ENCODE measurements around the gene NUMBL. TPM values are rescaled to one million over a fixed set of nuclear protein-coding genes. Genes with fewer than 3 reads are reported as not detected.

The NUMBL gene
- total and polyA plus RNA-seq, 2 of the 4 experiments (the other 2 are of a cell fraction): 6.3 to 29.0 TPM

DNA sequence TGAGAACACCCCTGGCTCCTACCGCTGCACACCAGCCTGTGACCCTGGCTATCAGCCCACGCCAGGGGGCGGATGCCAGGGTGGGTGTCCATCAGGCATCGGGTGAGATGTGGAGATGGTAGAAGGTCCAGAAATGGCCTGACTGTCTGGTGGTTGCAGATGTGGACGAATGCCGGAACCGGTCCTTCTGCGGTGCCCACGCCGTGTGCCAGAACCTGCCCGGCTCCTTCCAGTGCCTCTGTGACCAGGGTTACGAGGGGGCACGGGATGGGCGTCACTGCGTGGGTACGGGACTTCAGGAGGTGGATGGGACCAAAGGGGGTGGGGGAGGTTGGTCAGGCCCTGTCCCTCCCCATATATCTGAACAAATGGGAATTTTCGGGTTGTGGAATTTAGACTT, 73.5 kb downstream of the NUMBL start:
- Histone ChIP-seq H3K4ac (ENCODE audit: low read depth, low read length) (peak overlapping the region; percentile 9; the same call in 1 of the 2 replicates), H2BK20ac (ENCODE audit: low read depth, low read length) (peak overlapping the region; percentile 62; the same call in 1 of the 2 replicates), H3K9ac (ENCODE audit: low read depth, low read length) (no peak overlapping the region), H3K56ac (ENCODE audit: extremely low read depth, insufficient read depth, low read length) (no peak overlapping the region), H2AFZ (replicated peaks; ENCODE audit: low read length, poor library complexity) (no peak overlapping the region), H3K4me3 (ENCODE audit: insufficient read depth, low read depth, low read length) (no peak overlapping the region), H4K91ac (ENCODE audit: insufficient read depth, low read depth, low read length) (peak overlapping the region; percentile 11; the same call in 1 of the 2 replicates), H3K4me2 (ENCODE audit: low read depth, low read length) (no peak overlapping the region), H4K8ac (ENCODE audit: low read depth in 2 of 2, low read length in 2 of 2) (no peak overlapping the region; a peak in 1 of 4 replicates), H2BK5ac (ENCODE audit: low read depth, low read length, poor library complexity, severe bottlenecking) (no peak overlapping the region), H3K23ac (ENCODE audit: low read depth, low read length) (no peak overlapping the region), H4K20me1 (ENCODE audit: insufficient read depth, low read length) (peaks cover 3% of the 10 kb centered on the region; the same call in 1 of the 2 replicates), H3K27ac (ENCODE audit: insufficient read depth, low read length) (0 out of 2 replicates have a peak overlapping the region, but pooled peaks have one; percentile 0), H2BK15ac (ENCODE audit: low read depth, low read length) (peak overlapping the region; percentile 86; the same call in 1 of the 3 replicates), H2AK9ac (replicated peaks; ENCODE audit: low read depth, low read length, poor library complexity) (no peak overlapping the region), H3K36me3 (ENCODE audit: control insufficient read depth, insufficient read depth, low read length) (peaks cover 52% of the 10 kb centered on the region), H2BK120ac (ENCODE audit: low read depth, low read length) (no peak overlapping the region), H3K4me1 (ENCODE audit: control insufficient read depth, insufficient read depth, low read length) (peaks cover 12% of the 10 kb centered on the region; the same call in 1 of the 2 replicates), H3K18ac (ENCODE audit: low read depth, low read length) (peak overlapping the region; percentile 16; the same call in 1 of the 2 replicates), H3K9me3 (ENCODE audit: control insufficient read depth, insufficient read depth, low read length) (no peaks in the 10 kb centered on the region), H3K27me3 (ENCODE audit: control insufficient read depth, insufficient read depth, low read length) (no peaks in the 10 kb centered on the region), H3K9me1 (ENCODE audit: insufficient read depth, low read length) (peaks cover 12% of the 10 kb centered on the region), H3K14ac (replicated peaks; ENCODE audit: low read depth, low read length) (no peak overlapping the region; the same call in 1 of the 2 replicates), H3K79me1 (ENCODE audit: low read depth in 1 of 2, low read length in 2 of 2) (peaks cover 4 to 28% of the 10 kb centered on the region in 2 experiments), H2AK5ac (ENCODE audit: low read depth, low read length) (peak overlapping the region; percentile 3; the same call in 1 of the 2 replicates), H4K5ac (ENCODE audit: low read depth, low read length) (peak overlapping the region; percentile 13; the same call in 1 of the 2 replicates)
- dilution Hi-C loops (cut with HindIII; ENCODE audit: low sequenced_read_pairs, unreplicated experiment) (no loop called here), intact Hi-C loops (cut with micrococcal nuclease) (no loop called here), in situ Hi-C loops (cut with MboI; ENCODE audit: low sequenced_read_pairs) (no loop called here)
- DNase-seq (no peak), ATAC-seq (ENCODE audit: low read depth) (no peak)
- no TSS peak for BruUV-seq (replicated peaks)
- ChIA-PET CTCF (interaction anchor here (1.3 to 1.6 kb wide), 2 partner anchors 14 to 18 kb away, joined by 3 to 4 read pairs; no protein-coding TSS in a partner anchor), POLR2A (ENCODE audit: unreplicated experiment) (interaction anchor here (0.6 kb wide), 1 partner anchor 331 kb away, joined by 3 read pairs; no protein-coding TSS in a partner anchor)
- TF ChIP-seq, protein P1, sequence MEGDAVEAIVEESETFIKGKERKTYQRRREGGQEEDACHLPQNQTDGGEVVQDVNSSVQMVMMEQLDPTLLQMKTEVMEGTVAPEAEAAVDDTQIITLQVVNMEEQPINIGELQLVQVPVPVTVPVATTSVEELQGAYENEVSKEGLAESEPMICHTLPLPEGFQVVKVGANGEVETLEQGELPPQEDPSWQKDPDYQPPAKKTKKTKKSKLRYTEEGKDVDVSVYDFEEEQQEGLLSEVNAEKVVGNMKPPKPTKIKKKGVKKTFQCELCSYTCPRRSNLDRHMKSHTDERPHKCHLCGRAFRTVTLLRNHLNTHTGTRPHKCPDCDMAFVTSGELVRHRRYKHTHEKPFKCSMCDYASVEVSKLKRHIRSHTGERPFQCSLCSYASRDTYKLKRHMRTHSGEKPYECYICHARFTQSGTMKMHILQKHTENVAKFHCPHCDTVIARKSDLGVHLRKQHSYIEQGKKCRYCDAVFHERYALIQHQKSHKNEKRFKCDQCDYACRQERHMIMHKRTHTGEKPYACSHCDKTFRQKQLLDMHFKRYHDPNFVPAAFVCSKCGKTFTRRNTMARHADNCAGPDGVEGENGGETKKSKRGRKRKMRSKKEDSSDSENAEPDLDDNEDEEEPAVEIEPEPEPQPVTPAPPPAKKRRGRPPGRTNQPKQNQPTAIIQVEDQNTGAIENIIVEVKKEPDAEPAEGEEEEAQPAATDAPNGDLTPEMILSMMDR (conservative IDR thresholded peaks at IDR 0.05; ENCODE audit: low read depth, low read length): no peak
- TF ChIP-seq CEBPB (IDR thresholded peaks at IDR 0.05; ENCODE audit: low read depth, low read length) (no peak), MXI1 (IDR thresholded peaks at IDR 0.05; ENCODE audit: borderline replicate concordance, low read depth, low read length) (no peak), CHD1 (IDR thresholded peaks at IDR 0.05; ENCODE audit: low read depth, low read length) (no peak), POLR2A (IDR thresholded peaks at IDR 0.05; ENCODE audit: low read depth, low read length) (no peak), FOS (IDR thresholded peaks at IDR 0.05; ENCODE audit: low read depth, low read length) (no peak), MAFK (IDR thresholded peaks at IDR 0.05; ENCODE audit: low read depth, low read length) (no peak), NFE2L2 (IDR thresholded peaks at IDR 0.05; ENCODE audit: low read depth, low read length) (no peak), SMC3 (IDR thresholded peaks at IDR 0.05; ENCODE audit: low read depth, low read length) (no peak), RAD21 (IDR thresholded peaks at IDR 0.05; ENCODE audit: low read length) (no peak), RFX5 (IDR thresholded peaks at IDR 0.05; ENCODE audit: low read depth, low read length) (no peak), MAZ (IDR thresholded peaks at IDR 0.05; ENCODE audit: borderline replicate concordance, low read depth, low read length) (no peak), BHLHE40 (IDR thresholded peaks at IDR 0.05; ENCODE audit: low read depth, low read length) (no peak), RCOR1 (IDR thresholded peaks at IDR 0.05; ENCODE audit: insufficient replicate concordance, low read length) (no peak)
- TF ChIP-seq, protein P2, sequence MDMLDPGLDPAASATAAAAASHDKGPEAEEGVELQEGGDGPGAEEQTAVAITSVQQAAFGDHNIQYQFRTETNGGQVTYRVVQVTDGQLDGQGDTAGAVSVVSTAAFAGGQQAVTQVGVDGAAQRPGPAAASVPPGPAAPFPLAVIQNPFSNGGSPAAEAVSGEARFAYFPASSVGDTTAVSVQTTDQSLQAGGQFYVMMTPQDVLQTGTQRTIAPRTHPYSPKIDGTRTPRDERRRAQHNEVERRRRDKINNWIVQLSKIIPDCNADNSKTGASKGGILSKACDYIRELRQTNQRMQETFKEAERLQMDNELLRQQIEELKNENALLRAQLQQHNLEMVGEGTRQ (IDR thresholded peaks at IDR 0.05; ENCODE audit: low read depth, low read length): no peak
- TF ChIP-seq, protein P3, sequence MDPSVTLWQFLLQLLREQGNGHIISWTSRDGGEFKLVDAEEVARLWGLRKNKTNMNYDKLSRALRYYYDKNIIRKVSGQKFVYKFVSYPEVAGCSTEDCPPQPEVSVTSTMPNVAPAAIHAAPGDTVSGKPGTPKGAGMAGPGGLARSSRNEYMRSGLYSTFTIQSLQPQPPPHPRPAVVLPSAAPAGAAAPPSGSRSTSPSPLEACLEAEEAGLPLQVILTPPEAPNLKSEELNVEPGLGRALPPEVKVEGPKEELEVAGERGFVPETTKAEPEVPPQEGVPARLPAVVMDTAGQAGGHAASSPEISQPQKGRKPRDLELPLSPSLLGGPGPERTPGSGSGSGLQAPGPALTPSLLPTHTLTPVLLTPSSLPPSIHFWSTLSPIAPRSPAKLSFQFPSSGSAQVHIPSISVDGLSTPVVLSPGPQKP (IDR thresholded peaks at IDR 0.05; ENCODE audit: borderline replicate concordance, low read depth, low read length): no peak
- 91% methylated on average over 9 of the region's 17 CpGs; no CpG with 5 or more reads in 1 of the 2 experiments for WGBS, 2 experiments (ENCODE audit: extremely low coverage in 2 of 2, insufficient read length in 1 of 2)
